Activated T-cell treated with anti-CD3 and anti-CD28 coated beads, Interleukin-2, amount 50 U/mL, for 4 hours (primary cell): ENCODE data around the gene CIROP. TPM values are rescaled to one million over a fixed set of nuclear protein-coding genes. Genes with fewer than 3 reads are reported as not detected.

Source experiments
- ATAC-seq, 2 donors: fragments of 200-7000 bp; cut with Tn5 transposase; one replicate each; pipeline ENCODE4 v1.10.0; 2021
- DNase-seq: peaks from one replicate; pipeline ENCODE4 v3.0.0-alpha.2; 2020
- H3K27me3 Mint-ChIP-seq: one replicate; pipeline ENCODE4 v1.8.0; 2021; ENCODE audit warnings: low read depth, mixed read lengths
- H3K36me3 Mint-ChIP-seq: one replicate; pipeline ENCODE4 v1.8.0; 2022; ENCODE audit warnings: mixed read lengths; ENCODE audit not compliant: insufficient read depth
- H3K4me1 Mint-ChIP-seq: one replicate; pipeline ENCODE4 v1.8.0; 2021; ENCODE audit warnings: low read depth, mixed read lengths
- H3K4me3 Mint-ChIP-seq: one replicate; pipeline ENCODE4 v1.8.0; 2021; ENCODE audit warnings: mild to moderate bottlenecking, moderate library complexity, mixed read lengths
- H3K9me3 Mint-ChIP-seq: one replicate; pipeline ENCODE4 v1.8.0; 2021; ENCODE audit warnings: mixed read lengths
- total RNA-seq, 3 donors: library from RNA; stranded (reverse); gene quantifications; one replicate each; pipeline ENCODE4 v1.2.1, GENCODE V29; 2021

CIROP gene
- total RNA-seq, 3 donors from 2014 or later, result not detected

DNA sequence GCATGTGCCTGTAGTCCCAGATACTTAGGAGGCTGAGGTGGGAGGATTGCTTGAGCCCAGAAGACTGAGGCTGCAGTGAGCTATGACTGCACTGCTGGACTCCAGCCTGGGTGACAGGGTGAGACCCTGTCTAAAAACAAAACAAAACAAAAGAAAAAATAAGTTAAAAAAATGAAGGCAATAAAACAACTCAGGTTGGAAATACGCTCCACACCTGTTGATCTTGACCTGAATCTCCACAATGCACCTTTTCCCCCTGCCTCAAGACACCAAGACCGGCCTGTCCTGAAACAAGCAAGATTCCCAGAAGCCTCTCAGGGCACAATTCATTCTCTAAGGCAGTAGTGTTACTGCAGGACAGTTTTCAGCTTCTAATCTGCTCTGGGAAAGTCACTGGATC lies 35.1 kb upstream of the CIROP start:
- Mint-ChIP-seq H3K9me3 (no peaks in the 10 kb centered on the region), H3K27me3 (no peaks in the 10 kb centered on the region), H3K36me3 (no peaks in the 10 kb centered on the region), H3K4me3 (no peak overlapping the region), H3K4me1 (no peaks in the 10 kb centered on the region)
- no peak for DNase-seq
- no peak for ATAC-seq

DNA sequence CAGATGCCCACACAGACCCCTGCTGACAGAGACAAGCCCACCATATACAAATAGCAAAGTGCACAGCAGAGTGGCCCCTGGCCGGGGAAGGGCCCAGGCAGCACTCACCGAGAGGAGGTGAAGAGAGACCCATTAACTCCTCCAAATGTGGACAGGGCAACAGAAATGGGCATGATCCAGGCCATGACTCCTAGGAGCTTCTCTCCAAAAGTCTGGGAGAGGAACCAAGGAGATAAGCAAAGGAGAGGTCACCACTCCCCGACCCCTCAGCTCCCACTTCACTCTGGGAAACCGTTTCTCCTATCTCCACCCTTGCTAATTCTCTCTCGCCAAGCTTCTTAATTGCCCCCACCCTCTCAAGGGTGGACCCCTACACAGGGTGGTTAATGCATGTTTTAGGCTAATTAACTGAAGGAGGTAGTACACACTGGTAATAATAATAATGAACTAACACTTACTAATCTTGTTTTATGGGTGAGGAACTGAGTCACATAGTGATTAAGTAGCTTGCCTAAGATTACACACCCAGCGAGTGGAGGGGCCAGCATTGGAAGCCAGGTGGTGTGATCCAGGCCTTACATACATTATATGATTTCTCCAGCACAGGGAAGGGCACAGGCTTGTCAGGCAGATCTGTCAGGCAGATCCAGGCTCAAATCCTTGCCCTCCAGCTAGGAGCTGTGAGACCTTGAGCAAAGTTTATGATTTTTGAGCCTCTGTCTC lies 33.2 kb upstream of the CIROP start:
- H3K4me3 Mint-ChIP-seq, result no peak overlapping the region
- no peaks in the 10 kb centered on the region for H3K4me1 Mint-ChIP-seq
- ATAC-seq (no peak), DNase-seq (no peak)
- H3K27me3 Mint-ChIP-seq, result no peaks in the 10 kb centered on the region
- no peaks in the 10 kb centered on the region for H3K9me3 Mint-ChIP-seq
- no peaks in the 10 kb centered on the region for H3K36me3 Mint-ChIP-seq

DNA sequence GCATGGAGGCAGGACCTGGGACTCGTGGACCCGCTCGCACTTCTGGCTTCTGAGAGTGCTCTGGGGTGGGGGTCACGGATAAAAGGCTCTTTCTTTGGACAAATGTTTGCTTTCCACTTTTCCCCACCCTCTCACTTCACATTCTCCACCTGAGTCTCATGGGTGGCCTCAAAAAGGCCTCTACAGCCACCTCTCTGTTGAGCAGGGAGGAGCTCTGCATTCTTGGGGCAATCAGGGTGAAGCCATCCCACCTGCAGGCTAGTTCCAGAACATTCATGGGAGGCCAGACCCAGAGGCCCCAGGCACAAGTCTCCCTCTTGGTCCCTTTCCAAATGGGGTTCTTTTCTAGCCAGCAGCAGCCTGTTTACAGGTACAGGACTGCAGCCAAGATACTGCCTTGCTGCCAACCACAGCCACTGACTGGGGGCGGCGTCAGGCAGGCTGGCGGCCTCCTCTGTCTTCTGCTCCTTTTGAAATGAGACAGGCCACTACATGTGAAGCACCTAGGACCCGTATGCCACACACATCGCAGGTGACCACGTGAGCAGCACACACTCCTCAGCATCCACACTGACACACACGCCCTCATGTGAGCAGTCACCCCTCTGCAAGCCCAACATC lies 32.5 kb upstream of the CIROP start:
- ATAC-seq, result no peak
- no peak for DNase-seq
- Mint-ChIP-seq H3K4me1 (no peaks in the 10 kb centered on the region), H3K4me3 (no peak overlapping the region), H3K27me3 (no peaks in the 10 kb centered on the region), H3K36me3 (no peaks in the 10 kb centered on the region), H3K9me3 (no peaks in the 10 kb centered on the region)

DNA sequence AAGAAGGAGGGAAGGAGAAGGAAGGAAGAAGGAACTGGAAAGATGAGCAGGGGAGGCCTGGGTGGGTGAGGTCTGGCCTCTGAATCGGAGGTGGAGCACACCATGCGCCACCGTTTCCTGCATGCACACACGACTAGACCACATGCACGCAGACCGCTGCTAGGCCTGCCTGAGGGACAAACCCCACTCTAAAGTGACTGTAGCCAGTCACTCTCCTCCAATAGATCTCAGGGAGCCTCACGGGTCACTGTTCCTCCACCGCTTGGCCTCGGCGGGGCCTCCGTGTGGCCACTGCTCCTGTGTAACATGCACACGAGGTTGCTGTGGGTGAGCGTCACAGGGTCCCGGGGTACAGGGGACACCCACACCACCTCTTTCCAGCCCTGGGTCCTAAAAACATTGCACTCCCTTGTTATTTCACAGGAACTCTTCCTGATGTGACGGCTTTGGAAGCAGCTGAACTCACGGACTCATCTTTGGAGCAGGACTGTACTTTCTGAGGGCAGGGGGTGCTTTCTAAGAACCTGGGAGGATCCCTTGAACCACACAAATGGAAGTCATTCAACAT lies 31.9 kb upstream of the CIROP start:
- no peak overlapping the region for H3K4me3 Mint-ChIP-seq
- no peak for ATAC-seq
- no peaks in the 10 kb centered on the region for H3K27me3 Mint-ChIP-seq
- DNase-seq, result no peak
- H3K4me1 Mint-ChIP-seq, result no peaks in the 10 kb centered on the region
- no peaks in the 10 kb centered on the region for H3K36me3 Mint-ChIP-seq
- H3K9me3 Mint-ChIP-seq, result no peaks in the 10 kb centered on the region

DNA sequence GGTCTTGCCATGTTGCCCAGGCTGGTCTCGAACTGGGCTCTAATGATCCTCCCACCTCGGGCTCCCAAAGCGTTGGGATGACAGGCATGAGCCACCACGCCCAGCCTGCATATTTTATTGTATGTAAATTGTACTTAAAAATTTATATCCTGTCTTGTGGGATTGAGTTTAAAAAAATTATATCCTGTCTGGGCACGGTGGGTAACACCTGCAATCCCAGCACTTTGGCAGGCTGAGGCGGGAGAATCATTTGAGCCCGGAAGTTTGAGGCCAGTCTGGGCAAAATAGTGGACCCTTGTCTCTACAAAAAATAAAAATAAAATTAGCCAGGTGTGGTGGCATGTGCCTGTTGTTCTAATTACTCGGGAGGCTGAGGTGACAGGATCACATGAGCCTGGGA lies 28.2 kb upstream of the CIROP start:
- Mint-ChIP-seq H3K36me3 (no peaks in the 10 kb centered on the region), H3K4me1 (peaks cover 3% of the 10 kb centered on the region), H3K4me3 (no peak overlapping the region), H3K9me3 (no peaks in the 10 kb centered on the region), H3K27me3 (no peaks in the 10 kb centered on the region)
- ATAC-seq (no peak), DNase-seq (no peak)

DNA sequence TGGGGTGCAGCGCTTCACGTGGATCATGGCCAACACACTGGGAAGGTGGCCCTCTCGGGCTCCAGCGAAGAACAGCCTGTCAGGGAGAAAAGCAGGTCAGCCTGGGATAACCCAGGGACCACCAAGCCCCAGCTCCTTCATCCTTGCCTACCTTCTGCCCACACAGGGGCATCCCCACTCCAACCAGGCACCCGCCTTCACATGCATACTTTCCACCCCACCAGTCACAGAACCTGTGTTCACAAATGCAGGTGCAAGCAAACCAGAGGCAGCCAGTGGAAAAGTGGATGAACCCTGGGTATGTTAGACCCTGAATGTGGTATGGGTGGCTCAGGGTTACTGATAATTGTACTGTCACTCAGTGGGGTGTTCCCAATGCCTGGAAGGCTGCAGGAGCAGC lies 26.7 kb upstream of the CIROP start:
- Mint-ChIP-seq H3K4me1 (peaks cover 3% of the 10 kb centered on the region), H3K36me3 (no peaks in the 10 kb centered on the region), H3K27me3 (no peaks in the 10 kb centered on the region), H3K9me3 (no peaks in the 10 kb centered on the region), H3K4me3 (no peak overlapping the region)
- DNase-seq (no peak), ATAC-seq (no peak)

DNA sequence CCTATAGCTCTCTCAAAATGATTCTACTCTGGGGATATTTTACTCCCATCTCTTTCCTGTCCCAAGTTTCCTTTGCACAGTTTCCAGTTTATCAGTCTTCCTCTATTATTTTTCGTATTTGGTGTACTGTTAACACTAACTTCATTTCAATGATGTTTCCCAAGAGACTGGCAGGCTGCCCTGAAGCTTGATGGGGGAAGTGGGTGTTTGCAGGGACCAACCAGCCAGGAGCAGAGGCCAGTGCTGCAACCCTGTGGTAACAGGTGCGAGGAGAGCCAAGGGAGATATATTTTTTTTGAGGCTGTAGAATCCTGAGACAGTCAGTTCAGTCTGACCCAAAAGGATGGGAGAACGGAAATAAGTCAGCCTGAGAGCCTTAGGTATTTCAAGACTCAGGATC lies 26.1 kb upstream of the CIROP start:
- DNase-seq, result no peak
- no peaks in the 10 kb centered on the region for H3K36me3 Mint-ChIP-seq
- H3K27me3 Mint-ChIP-seq, result no peaks in the 10 kb centered on the region
- peaks cover 3% of the 10 kb centered on the region for H3K4me1 Mint-ChIP-seq
- H3K4me3 Mint-ChIP-seq, result no peak overlapping the region
- ATAC-seq, result no peak
- H3K9me3 Mint-ChIP-seq, result no peaks in the 10 kb centered on the region

DNA sequence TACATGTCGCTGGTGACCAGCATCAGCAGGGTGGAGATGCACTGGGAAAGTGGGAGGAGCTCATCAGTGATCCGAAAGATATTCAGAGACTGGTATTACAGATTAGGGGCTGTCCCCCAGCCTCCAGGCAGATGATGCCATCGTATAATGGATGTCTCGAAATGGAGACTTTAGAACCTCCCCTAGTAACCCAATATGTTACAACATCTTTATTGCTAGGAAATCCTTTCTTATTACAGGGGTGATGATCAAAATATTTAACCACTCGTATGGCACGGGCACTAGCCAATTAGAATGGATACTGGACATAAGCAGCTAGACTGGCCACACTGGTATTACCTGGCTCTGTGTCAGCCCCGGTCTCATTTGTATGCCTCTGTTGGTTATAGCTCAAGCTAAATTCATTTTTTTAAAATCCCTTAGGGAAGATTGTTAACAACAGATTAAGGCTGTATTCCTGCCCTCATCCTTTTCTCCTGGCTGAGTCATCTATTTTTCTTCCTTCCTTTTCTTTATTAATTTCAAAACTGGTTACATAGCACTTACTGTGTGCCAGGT lies 25.0 kb upstream of the CIROP start:
- no peaks in the 10 kb centered on the region for H3K9me3 Mint-ChIP-seq
- peaks cover 3% of the 10 kb centered on the region for H3K4me1 Mint-ChIP-seq
- H3K36me3 Mint-ChIP-seq, result no peaks in the 10 kb centered on the region
- H3K4me3 Mint-ChIP-seq, result no peak overlapping the region
- DNase-seq (no peak), ATAC-seq (no peak)
- no peaks in the 10 kb centered on the region for H3K27me3 Mint-ChIP-seq

DNA sequence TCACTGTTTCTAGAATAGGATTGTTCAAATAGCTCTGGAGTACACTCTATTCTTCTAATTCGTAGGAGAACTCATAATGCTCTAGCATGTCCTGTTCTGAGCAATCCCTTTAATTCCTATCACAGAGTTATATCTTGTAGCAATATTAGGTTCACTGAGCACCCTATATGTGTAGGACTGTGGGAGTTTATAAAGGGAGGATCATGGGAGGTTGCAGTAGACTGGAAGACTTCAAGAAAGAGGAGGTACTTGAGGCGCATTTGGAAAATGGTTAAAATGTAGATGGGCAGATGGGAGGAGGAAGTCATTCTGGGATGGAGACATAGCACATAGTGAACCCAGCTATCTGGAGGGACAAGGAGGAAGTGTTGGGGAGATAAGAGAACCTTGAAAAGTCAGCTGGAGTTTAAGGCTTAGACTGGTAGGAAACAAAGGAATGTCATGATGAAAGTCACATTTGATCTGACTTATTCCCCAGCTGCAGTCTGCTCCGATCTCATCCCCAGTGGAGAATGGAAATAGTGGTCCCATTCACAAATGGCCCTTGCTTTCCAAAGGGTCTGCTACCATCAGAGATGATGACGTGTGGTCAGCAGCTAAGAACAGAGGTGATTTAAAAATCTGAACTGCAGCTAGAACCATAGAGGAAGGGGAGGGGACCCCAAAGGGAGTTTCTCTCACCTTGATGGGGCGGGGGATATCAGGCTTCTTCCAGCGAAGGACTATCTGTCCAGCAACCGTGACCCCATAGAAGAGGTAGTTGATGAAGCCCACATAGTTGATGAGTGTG lies 24.4 kb upstream of the CIROP start:
- H3K4me3 Mint-ChIP-seq, result no peak overlapping the region
- H3K9me3 Mint-ChIP-seq, result no peaks in the 10 kb centered on the region
- H3K36me3 Mint-ChIP-seq, result no peaks in the 10 kb centered on the region
- H3K27me3 Mint-ChIP-seq, result no peaks in the 10 kb centered on the region
- H3K4me1 Mint-ChIP-seq, result peaks cover 3% of the 10 kb centered on the region
- no peak for ATAC-seq
- DNase-seq, result no peak

DNA sequence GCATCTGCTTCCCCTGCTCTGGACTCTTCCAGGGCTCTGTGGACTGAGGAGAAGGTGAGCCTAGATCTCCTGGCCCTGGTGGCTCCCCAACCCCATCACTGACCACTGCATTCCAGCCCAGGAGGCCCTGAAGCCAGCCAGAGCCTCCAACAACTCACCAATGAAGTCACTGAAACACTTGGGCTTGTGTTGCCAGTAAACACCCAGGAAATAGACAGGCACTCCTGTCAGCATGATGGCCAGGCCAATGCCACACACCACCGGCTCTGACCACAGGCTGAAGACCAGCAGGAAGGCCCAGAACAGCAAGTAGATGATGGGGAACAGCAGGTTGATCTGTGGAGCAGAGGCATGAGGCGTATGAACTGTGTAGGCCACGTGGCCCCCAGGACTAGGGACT lies 23.1 kb upstream of the CIROP start:
- no peaks in the 10 kb centered on the region for H3K9me3 Mint-ChIP-seq
- H3K4me3 Mint-ChIP-seq, result no peak overlapping the region
- ATAC-seq (no peak), DNase-seq (no peak)
- H3K27me3 Mint-ChIP-seq, result no peaks in the 10 kb centered on the region
- peaks cover 3% of the 10 kb centered on the region for H3K4me1 Mint-ChIP-seq
- H3K36me3 Mint-ChIP-seq, result no peaks in the 10 kb centered on the region

DNA sequence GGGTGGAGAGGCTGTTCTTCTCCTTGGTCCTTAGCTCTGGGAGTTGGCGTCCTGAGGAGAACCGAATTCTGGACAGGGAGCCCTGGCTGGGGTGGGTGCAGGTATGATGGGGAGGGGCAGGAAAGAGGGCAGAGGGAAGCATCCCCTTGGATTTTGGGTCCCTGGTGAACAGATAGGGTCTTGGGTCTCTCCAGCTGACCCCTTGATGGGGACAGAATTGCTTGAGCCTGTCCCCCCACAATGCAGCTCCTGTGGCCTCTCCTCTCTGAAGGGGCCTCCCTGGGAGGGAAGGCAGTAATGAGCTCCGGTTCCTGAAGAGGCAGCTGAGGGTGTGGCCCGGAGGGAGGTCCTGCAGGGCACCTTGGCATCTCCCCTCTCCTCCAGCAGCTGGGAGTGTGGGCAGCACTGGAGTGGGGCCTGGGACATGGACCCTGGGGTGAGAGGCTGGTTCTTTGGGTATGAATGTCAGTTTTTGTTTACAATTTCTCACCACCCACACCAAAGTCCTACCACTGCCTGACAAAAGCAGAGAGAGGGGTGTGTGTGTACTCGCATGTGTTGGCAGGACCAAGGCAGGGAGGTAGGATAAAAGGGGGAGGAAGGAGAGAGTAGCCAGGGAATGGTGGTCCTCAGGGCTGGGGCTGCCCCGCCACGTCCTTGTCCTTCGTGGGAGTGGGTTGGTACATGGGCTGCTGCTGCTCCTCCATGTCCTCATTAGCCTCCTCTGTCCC lies 21.9 kb upstream of the CIROP start:
- Mint-ChIP-seq H3K4me1 (peaks cover 3% of the 10 kb centered on the region), H3K9me3 (no peaks in the 10 kb centered on the region), H3K4me3 (no peak overlapping the region), H3K27me3 (no peaks in the 10 kb centered on the region), H3K36me3 (no peaks in the 10 kb centered on the region)
- no peak for ATAC-seq
- DNase-seq, result no peak

DNA sequence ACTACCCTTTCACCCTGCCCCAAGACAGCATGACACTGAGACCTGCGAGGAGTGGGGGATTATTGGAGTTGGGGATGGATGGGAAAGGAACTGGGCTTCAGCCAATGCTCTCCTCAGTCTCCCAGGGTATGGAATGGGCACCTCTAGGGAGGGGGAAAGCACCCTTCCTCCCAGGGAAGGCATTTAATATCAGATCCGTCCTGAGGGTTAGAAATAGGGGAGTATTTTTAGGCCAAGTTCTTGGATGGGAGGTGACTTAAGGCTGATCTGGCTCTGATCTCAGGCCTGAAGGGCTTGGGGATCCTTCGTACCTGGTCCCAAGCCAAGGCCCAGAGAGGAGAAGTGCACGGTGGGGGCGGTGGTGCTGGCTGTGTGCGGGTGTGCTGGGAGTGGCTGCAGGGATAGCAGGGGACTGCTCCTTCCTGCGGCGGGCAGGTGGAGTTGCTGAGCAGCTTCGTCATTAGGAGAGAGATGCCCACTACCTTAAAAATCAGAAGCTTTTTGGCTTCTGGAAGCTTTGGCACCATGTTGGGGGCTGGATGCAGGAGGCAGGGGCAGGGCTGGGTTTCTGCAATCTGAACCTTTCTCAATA lies 21.2 kb upstream of the CIROP start:
- DNase-seq (no peak), ATAC-seq (no peak)
- no peak overlapping the region for H3K4me3 Mint-ChIP-seq
- no peaks in the 10 kb centered on the region for H3K9me3 Mint-ChIP-seq
- no peaks in the 10 kb centered on the region for H3K27me3 Mint-ChIP-seq
- peaks cover 9% of the 10 kb centered on the region for H3K4me1 Mint-ChIP-seq
- no peaks in the 10 kb centered on the region for H3K36me3 Mint-ChIP-seq

DNA sequence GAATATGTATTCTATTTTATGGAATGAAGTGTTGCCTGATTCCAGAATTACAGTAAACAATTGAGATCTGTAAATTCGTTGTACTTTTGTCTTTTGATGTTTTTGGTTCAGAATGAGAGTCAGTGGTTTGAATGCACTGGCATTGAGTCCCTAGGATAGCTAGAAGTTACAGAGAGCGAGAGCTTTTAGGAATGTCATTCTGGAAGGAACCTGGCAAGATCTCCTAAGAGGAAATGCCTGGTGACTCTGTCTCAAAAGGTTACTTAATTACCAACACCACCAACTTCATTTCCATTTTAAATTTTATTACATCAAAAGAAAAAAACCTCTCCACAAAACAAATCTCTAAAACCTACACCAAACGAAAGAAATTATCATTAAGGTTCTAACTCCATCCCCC lies 20.2 kb upstream of the CIROP start:
- no peak for ATAC-seq
- no peak overlapping the region for H3K4me3 Mint-ChIP-seq
- H3K27me3 Mint-ChIP-seq, result no peaks in the 10 kb centered on the region
- H3K36me3 Mint-ChIP-seq, result no peaks in the 10 kb centered on the region
- peaks cover 19% of the 10 kb centered on the region for H3K4me1 Mint-ChIP-seq
- no peaks in the 10 kb centered on the region for H3K9me3 Mint-ChIP-seq
- no peak for DNase-seq
